Neural cell (in vitro differentiated cells): Measurements from ENCODE around the gene CELF5. TPM values are rescaled to one million over a fixed set of nuclear protein-coding genes. Genes with fewer than 3 reads are reported as not detected.
A peak's percentile ranks its signal among the peaks of the same experiment; 100 is the strongest.
"Not testable (repeated sequence)": the region's sequence is repeated elsewhere in the genome, so short reads cannot be mapped to it uniquely, and the experiment has no call there.

Experiments used
- H2AFZ ChIP-seq: fragments of 200-600, 300-800 bp; sonication (generic), shearing (Covaris generic); 2 replicates; pipeline ENCODE4 v1.6.0; 2014; ENCODE audit warnings: low read depth, mild to moderate bottlenecking, antibody characterized with exemption, low read length, moderate library complexity
- H3F3A ChIP-seq: fragments of 200-600 bp; shearing (Covaris generic); 2 replicates; pipeline ENCODE4 v1.6.1; 2016; ENCODE audit warnings: mild to moderate bottlenecking, moderate library complexity, mixed read lengths, antibody characterized with exemption, low read length; ENCODE audit not compliant: insufficient read depth, poor library complexity, severe bottlenecking
- H3K27ac ChIP-seq: fragments of 200-600, 300-800 bp; sonication (generic), shearing (Covaris generic); 2 replicates; pipeline ENCODE4 v1.5.1; 2014; ENCODE audit warnings: mild to moderate bottlenecking, low read length, moderate library complexity
- H3K27me3 ChIP-seq: fragments of 300-800, 200-600 bp; sonication (generic), shearing (Covaris generic); 2 replicates; pipeline ENCODE4 v1.6.0; 2014; ENCODE audit warnings: mild to moderate bottlenecking, low read depth, low read length, moderate library complexity; ENCODE audit not compliant: insufficient read depth
- H3K36me3 ChIP-seq: fragments of 300-800, 200-600 bp; sonication (generic), shearing (Covaris generic); 2 replicates; pipeline ENCODE4 v1.5.1; 2014; ENCODE audit warnings: mild to moderate bottlenecking, antibody characterized with exemption, low read length, moderate library complexity; ENCODE audit not compliant: insufficient read depth
- H3K4me2 ChIP-seq: fragments of 300-800, 200-600 bp; sonication (generic), shearing (Covaris generic); 2 replicates; pipeline ENCODE4 v1.6.0; 2014; ENCODE audit warnings: mild to moderate bottlenecking, low read length
- H3K4me3 ChIP-seq: fragments of 300-800, 200-600 bp; sonication (generic), shearing (Covaris generic); 2 replicates; pipeline ENCODE4 v1.5.1; 2014; ENCODE audit warnings: mild to moderate bottlenecking, low read length, moderate library complexity
- H3K79me2 ChIP-seq: fragments of 200-600 bp; shearing (Covaris generic); replicated peaks from 2 replicates; pipeline ENCODE4 v1.6.0; 2014; ENCODE audit warnings: mild to moderate bottlenecking, low read length, moderate library complexity; ENCODE audit not compliant: insufficient read depth
- H3K9ac ChIP-seq: fragments of 300-800, 200-600 bp; sonication (generic), shearing (Covaris generic); 2 replicates; pipeline ENCODE4 v1.6.1; 2016; ENCODE audit warnings: mild to moderate bottlenecking, low read length, mixed read lengths
- H3K9me2 ChIP-seq: fragments of 200-600 bp; shearing (Covaris generic); 2 replicates; pipeline ENCODE4 v1.6.1; 2016; ENCODE audit warnings: mild to moderate bottlenecking, low read length, mixed read lengths; ENCODE audit not compliant: insufficient read depth
- H3K9me3 ChIP-seq: fragments of 200-600, 300-800 bp; sonication (generic), shearing (Covaris generic); 2 replicates; pipeline ENCODE4 v1.6.1; 2016; ENCODE audit warnings: mild to moderate bottlenecking, mixed run types, low read length, moderate library complexity, mixed read lengths
- H4K20me1 ChIP-seq: fragments of 200-600 bp; shearing (Covaris generic); 2 replicates; pipeline ENCODE4 v1.6.1; 2016; ENCODE audit warnings: mild to moderate bottlenecking, mixed run types; ENCODE audit not compliant: insufficient read depth
- CTCF ChIP-seq: fragments of 450-650 bp; IDR thresholded peaks from 2 replicates; pipeline ENCODE4 v1.5.1; 2014; ENCODE audit warnings: antibody characterized with exemption, mild to moderate bottlenecking, moderate library complexity; ENCODE audit not compliant: poor library complexity, severe bottlenecking
- EP300 ChIP-seq: fragments of 450-650 bp; conservative IDR thresholded peaks from 2 replicates; pipeline ENCODE4 v1.6.1; 2014; ENCODE audit warnings: antibody characterized with exemption, mild to moderate bottlenecking, moderate library complexity; ENCODE audit not compliant: poor library complexity, severe bottlenecking
- EZH2 ChIP-seq: fragments of 200-600, 300-800 bp; shearing (Covaris generic), sonication (generic); IDR thresholded peaks from 2 replicates; pipeline ENCODE4 v1.6.1; 2014; ENCODE audit warnings: antibody characterized with exemption, low read length, borderline replicate concordance, mild to moderate bottlenecking; ENCODE audit not compliant: insufficient read depth, poor library complexity, severe bottlenecking
- MXI1 ChIP-seq: fragments of 450-650 bp; conservative IDR thresholded peaks from 2 replicates; pipeline ENCODE4 v1.6.1; 2014; ENCODE audit warnings: antibody characterized with exemption, mild to moderate bottlenecking; ENCODE audit not compliant: poor library complexity, severe bottlenecking
- POLR2AphosphoS5 ChIP-seq: IDR thresholded peaks from 2 replicates; pipeline ENCODE4 v1.6.1; 2012
- RAD21 ChIP-seq: fragments of 450-650 bp; conservative IDR thresholded peaks from 2 replicates; pipeline ENCODE4 v1.6.1; 2014; ENCODE audit warnings: antibody characterized with exemption, mild to moderate bottlenecking, moderate library complexity
- REST ChIP-seq: IDR thresholded peaks from 2 replicates; pipeline ENCODE4 v1.6.1; 2012; ENCODE audit warnings: borderline replicate concordance
- SMC3 ChIP-seq: fragments of 450-650 bp; conservative IDR thresholded peaks from 2 replicates; pipeline ENCODE4 v1.6.1; 2014; ENCODE audit warnings: antibody characterized with exemption, mild to moderate bottlenecking, moderate library complexity; ENCODE audit not compliant: poor library complexity
- TAF1 ChIP-seq: IDR thresholded peaks from 2 replicates; pipeline ENCODE4 v1.6.1; 2012; ENCODE audit warnings: low read depth
- polyA plus RNA-seq: library from polyadenylated mRNA; depleted of rRNA; stranded (reverse); fragments of >200 nt; gene quantifications from 2 replicates; pipeline ENCODE4 v1.2.3, GENCODE V29; 2014

The CELF5 gene
- polyA plus RNA-seq, 1 donor from 2014 or later: 130 TPM

GRCh38 chr19:3296446-3296845 lies 72.0 kb downstream of the CELF5 start:
- Histone ChIP-seq H3K9me3 (no peaks in the 10 kb centered on the region), H4K20me1 (no peaks in the 10 kb centered on the region), H3K27me3 (no peaks in the 10 kb centered on the region), H3K4me2 (no peak overlapping the region), H3K79me2 (no peaks in the 10 kb centered on the region), H3K9ac (no peak overlapping the region), H2AFZ (no peak overlapping the region), H3K4me3 (no peak overlapping the region), H3K36me3 (no peaks in the 10 kb centered on the region), H3F3A (no peaks in the 10 kb centered on the region), H3K9me2 (no peaks in the 10 kb centered on the region), H3K27ac (no peak overlapping the region)
- TF ChIP-seq RAD21 (no peak), POLR2AphosphoS5 (no peak), MXI1 (no peak), EP300 (no peak), REST (no peak), SMC3 (no peak), EZH2 (no peak), CTCF (no peak), TAF1 (no peak)

- Histone ChIP-seq H3K9me3 (no peaks in the 10 kb centered on the region), H3K9ac (no peak overlapping the region), H3K79me2 (no peaks in the 10 kb centered on the region), H3K36me3 (no peaks in the 10 kb centered on the region), H3K4me2 (no peak overlapping the region), H3K27me3 (no peaks in the 10 kb centered on the region), H3F3A (no peaks in the 10 kb centered on the region), H4K20me1 (no peaks in the 10 kb centered on the region), H3K9me2 (no peaks in the 10 kb centered on the region), H3K27ac (no peak overlapping the region), H3K4me3 (no peak overlapping the region), H2AFZ (no peak overlapping the region)
- no peak for TF ChIP-seq RAD21
- peak; percentile 15 for TF ChIP-seq POLR2AphosphoS5
- no peak for TF ChIP-seq TAF1
Observed at GRCh38 chr19:3298853-3299449, 74.5 kb downstream of the CELF5 start.

DNA sequence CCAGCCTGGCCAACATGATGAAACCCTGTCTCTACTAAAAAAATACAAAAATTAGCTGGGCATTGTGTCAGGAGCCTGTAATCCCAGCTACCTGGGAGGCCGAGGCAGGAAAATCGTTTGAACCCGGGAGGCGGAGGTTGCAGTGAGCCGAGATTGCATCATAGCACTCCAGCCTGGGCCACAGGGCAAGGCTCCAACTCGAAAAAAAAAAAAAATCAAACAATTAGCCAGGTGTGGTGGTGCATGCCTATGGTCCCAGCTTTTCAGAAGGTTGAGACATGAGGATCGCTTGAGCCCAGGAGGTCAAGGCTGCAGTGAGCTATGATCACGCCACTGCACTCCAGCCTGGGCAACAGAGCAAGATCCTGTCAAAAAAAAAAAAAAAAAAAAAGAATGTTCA lies 76.1 kb downstream of the CELF5 start:
- H3K9me3 ChIP-seq, H3K4me3 ChIP-seq, H3K4me2 ChIP-seq, H3K27ac ChIP-seq, H3K9me2 ChIP-seq, H3K79me2 ChIP-seq, H3K9ac ChIP-seq, H4K20me1 ChIP-seq, H3K27me3 ChIP-seq, H3K36me3 ChIP-seq, H2AFZ ChIP-seq, H3F3A ChIP-seq: not testable (repeated sequence)
